ENCODE measurements around the gene DTX3. TPM values are rescaled to one million over a fixed set of nuclear protein-coding genes. Genes with fewer than 3 reads are reported as not detected.
A peak's percentile ranks its signal among the peaks of the same experiment; 100 is the strongest.
"Not testable (repeated sequence)": the region's sequence is repeated elsewhere in the genome, so short reads cannot be mapped to it uniquely, and the experiment has no call there.

The DTX3 gene
- total RNA-seq, 1 experiment from 2014 or later = 11.9 TPM

DNA sequence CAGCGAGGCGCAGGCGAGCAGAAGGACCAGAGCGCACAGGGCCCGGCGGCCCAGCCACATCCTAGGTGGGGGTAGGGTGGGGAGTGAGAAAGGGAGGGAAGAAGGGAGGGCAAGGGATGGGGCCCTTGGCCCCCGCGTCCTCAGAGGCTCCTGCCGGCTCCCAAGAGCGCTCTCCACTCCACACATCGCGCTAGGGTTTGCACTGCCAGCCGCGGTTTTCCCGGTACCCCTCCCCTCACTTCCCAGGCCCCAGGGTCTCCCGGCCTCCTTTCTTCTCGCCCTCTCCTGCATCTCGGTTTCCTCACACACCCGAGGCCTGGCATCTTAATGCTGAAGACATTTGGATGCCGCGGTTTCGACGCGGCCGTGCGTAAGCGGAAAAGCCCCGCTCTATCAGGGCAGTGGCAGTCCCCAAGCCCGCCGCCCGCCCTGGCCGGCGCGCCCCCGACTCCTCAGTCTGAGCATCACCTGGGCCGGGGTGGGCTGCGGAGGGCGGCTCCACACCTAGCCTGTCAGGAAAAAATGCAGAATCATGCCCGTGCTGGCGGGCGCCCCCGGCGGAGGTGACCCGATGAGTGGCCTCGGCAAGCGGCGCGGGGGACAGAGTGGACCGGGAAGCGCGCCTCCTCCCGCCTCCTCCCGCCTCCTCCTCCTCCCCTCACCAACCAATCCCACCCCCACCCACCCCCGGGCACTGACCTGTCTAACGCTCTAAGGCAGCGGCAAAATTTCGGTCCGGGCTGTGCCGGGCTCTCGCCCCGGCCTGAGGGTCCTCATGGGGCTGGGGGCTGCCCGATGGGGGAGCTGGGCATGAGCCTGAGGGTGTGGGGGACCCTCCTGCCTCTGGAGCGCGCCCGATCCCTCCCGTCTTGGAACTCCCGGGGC lies 27.7 kb downstream of the DTX3 start:
- H3F3A ChIP-seq (ENCODE audit: low read length, unreplicated experiment) = no peaks in the 10 kb centered on the region
- H3K4me2 ChIP-seq (ENCODE audit: low read length) = peak overlapping the region; percentile 99
- H3K27me3 ChIP-seq (ENCODE audit: low read length) = no peaks in the 10 kb centered on the region
- no TSS peak for BruUV-seq (replicated peaks)
- H3K27ac ChIP-seq (ENCODE audit: low read length) = no peak overlapping the region
- H3K9me3 ChIP-seq (ENCODE audit: low read length) = no peaks in the 10 kb centered on the region
- peaks cover 12% of the 10 kb centered on the region for H3K79me2 ChIP-seq (ENCODE audit: low read length)
- H2AFZ ChIP-seq (ENCODE audit: low read length) = peak overlapping the region; percentile 98
- peak; percentile 25 for DNase-seq
- H3K36me3 ChIP-seq (ENCODE audit: low read depth, low read length) = no peaks in the 10 kb centered on the region; the same call in 1 of the 2 replicates
- H3K4me3 ChIP-seq (ENCODE audit: low read length) = peak overlapping the region; percentile 97
- peak overlapping the region; percentile 77 for H3K9ac ChIP-seq (ENCODE audit: low read length)
- intact Hi-C loops (cut with micrococcal nuclease) = no loop called here
- H4K20me1 ChIP-seq (ENCODE audit: low read length) = no peaks in the 10 kb centered on the region
- POLR2A ChIA-PET (ENCODE audit: unreplicated experiment) = no interaction called here
- H3K9me2 ChIP-seq (replicated peaks; ENCODE audit: low read length) = no peaks in the 10 kb centered on the region
- H3K4me1 ChIP-seq (ENCODE audit: insufficient read depth, low read length) = peaks cover 17% of the 10 kb centered on the region
- CTCF ChIA-PET = interaction anchor here (1.0 kb wide), 1 partner anchor 49 kb away, joined by 6 read pairs; no protein-coding TSS in a partner anchor
- TF ChIP-seq EZH2 (IDR thresholded peaks at IDR 0.05; ENCODE audit: low read length, unreplicated experiment) (no peak), EZH2phosphoT487 (IDR thresholded peaks at IDR 0.05; ENCODE audit: borderline replicate concordance, low read length) (no peak)
- TF ChIP-seq, protein P1, sequence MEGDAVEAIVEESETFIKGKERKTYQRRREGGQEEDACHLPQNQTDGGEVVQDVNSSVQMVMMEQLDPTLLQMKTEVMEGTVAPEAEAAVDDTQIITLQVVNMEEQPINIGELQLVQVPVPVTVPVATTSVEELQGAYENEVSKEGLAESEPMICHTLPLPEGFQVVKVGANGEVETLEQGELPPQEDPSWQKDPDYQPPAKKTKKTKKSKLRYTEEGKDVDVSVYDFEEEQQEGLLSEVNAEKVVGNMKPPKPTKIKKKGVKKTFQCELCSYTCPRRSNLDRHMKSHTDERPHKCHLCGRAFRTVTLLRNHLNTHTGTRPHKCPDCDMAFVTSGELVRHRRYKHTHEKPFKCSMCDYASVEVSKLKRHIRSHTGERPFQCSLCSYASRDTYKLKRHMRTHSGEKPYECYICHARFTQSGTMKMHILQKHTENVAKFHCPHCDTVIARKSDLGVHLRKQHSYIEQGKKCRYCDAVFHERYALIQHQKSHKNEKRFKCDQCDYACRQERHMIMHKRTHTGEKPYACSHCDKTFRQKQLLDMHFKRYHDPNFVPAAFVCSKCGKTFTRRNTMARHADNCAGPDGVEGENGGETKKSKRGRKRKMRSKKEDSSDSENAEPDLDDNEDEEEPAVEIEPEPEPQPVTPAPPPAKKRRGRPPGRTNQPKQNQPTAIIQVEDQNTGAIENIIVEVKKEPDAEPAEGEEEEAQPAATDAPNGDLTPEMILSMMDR (conservative IDR thresholded peaks at IDR 0.05; ENCODE audit: low read depth, low read length) = no peak
- peak; percentile 39 for ATAC-seq

DNA sequence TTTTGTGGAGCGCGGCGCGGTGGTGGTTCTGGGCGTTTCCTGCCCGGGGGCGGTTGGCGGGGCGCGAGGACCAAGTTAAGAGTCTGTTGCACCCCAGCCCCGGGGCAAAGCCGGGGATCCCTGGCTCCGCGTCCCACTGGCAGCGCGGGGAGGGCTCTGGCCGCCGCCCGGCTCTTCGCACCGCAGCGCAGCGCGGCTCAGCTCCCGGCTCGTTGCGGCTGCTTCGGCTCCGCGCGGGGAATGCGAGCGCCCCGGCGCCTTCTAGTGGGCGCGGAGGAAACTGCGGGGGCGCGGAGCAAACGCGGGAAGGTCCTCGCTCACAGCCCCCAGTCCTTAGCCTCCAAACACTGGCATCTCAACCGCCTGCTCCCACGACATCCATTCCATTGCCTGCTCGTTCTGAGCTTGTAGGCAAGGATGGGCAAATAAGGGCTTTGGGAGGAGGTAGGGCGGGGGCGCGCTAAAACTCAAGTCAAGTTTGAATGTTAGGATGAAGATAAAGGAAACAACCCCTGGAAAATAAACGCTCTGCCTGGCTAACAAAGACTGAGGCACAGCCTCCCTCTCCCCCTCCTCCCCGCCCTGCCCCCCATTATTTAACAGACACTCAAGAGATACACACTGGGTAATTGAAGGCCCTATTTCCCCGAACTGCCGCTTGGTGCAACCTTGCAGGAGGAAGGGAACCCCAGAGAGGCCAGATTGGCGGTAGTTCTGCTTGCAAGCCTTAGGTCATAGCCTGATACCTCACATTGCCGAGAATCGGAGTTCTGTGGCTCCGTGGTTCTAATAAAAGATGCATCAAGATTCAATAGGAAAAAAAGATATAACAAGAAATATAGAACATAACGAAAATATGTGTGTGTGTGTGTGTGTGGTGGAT lies 28.6 kb downstream of the DTX3 start, which contains the start of gene B4GALNT1:
Gene B4GALNT1, minus strand, starts transcription at position 244 of the 883 bp plus-strand sequence. CDS start 1,069 bp downstream, outside the sequence.
- Histone ChIP-seq H3K27me3 (ENCODE audit: low read length) (no peaks in the 10 kb centered on the region), H3K27ac (ENCODE audit: low read length) (no peak within 1 kb of the TSS), H2AFZ (ENCODE audit: low read length) (peak within 1 kb of the TSS; percentile 98), H3K4me3 (ENCODE audit: low read length) (peak within 1 kb of the TSS; percentile 97), H3K4me2 (ENCODE audit: low read length) (peak within 1 kb of the TSS; percentile 99), H3F3A (ENCODE audit: low read length, unreplicated experiment) (no peaks in the 10 kb centered on the region), H3K9ac (ENCODE audit: low read length) (peak within 1 kb of the TSS; percentile 77), H3K9me2 (replicated peaks; ENCODE audit: low read length) (no peaks in the 10 kb centered on the region), H3K79me2 (ENCODE audit: low read length) (peaks cover 12% of the 10 kb centered on the region), H3K4me1 (ENCODE audit: insufficient read depth, low read length) (peaks cover 17% of the 10 kb centered on the region), H3K36me3 (ENCODE audit: low read depth, low read length) (no peaks in the 10 kb centered on the region; the same call in 1 of the 2 replicates), H3K9me3 (ENCODE audit: low read length) (no peaks in the 10 kb centered on the region), H4K20me1 (ENCODE audit: low read length) (no peaks in the 10 kb centered on the region)
- peak; percentile 86 for ATAC-seq
- BruUV-seq (replicated peaks) = no TSS peak
- TF ChIP-seq, protein P1 (conservative IDR thresholded peaks at IDR 0.05; ENCODE audit: low read depth, low read length) = peak; percentile 84
- TF ChIP-seq EZH2 (IDR thresholded peaks at IDR 0.05; ENCODE audit: low read length, unreplicated experiment) = no peak
- intact Hi-C loops (cut with micrococcal nuclease) = loop anchor here (1.0 kb wide), 1 partner anchor 60 kb away; no protein-coding TSS in a partner anchor
- peak; percentile 79 for DNase-seq
- POLR2A ChIA-PET (ENCODE audit: unreplicated experiment) = no interaction called here
- CTCF ChIA-PET = interaction anchor here (1.0 kb wide), 1 partner anchor 50 kb away, joined by 6 read pairs; no protein-coding TSS in a partner anchor

DNA sequence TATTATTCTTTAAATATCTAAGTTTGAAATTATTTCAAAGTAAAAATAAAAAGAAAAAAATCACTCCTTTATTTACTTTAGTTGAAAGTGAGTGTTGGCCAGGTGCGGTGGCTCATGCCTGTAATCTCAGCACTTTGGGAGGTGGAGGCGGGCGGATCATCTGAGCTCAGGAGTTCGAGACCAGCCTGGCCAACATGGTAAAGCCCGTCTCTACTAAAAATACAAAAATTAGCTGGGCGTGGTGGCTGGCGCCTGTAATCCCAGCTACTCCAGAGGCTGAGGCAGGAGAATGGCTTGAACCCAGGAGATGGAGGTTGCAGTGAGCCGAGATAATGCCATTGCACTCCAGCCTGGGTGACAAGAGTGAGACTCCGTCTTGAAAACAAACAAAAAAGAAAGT lies 32.1 kb downstream of the DTX3 start:
- H3K36me3 ChIP-seq (ENCODE audit: low read depth, low read length); H3K79me2 ChIP-seq (ENCODE audit: low read length); ATAC-seq; BruUV-seq (replicated peaks); H3K27me3 ChIP-seq (ENCODE audit: low read length); DNase-seq; POLR2A ChIA-PET (ENCODE audit: unreplicated experiment); intact Hi-C loops (cut with micrococcal nuclease); H3K4me3 ChIP-seq (ENCODE audit: low read length); H3K4me2 ChIP-seq (ENCODE audit: low read length); H3K9me2 ChIP-seq (replicated peaks; ENCODE audit: low read length); H4K20me1 ChIP-seq (ENCODE audit: low read length); H3K9me3 ChIP-seq (ENCODE audit: low read length); H3K9ac ChIP-seq (ENCODE audit: low read length); H3K27ac ChIP-seq (ENCODE audit: low read length); H2AFZ ChIP-seq (ENCODE audit: low read length); CTCF ChIA-PET; H3F3A ChIP-seq (ENCODE audit: low read length, unreplicated experiment): not testable (repeated sequence)
- H3K4me1 ChIP-seq (ENCODE audit: insufficient read depth, low read length) = peaks cover 12% of the 10 kb centered on the region
